HepG2 (cell line): ENCODE data around the gene FAM174A. TPM values are rescaled to one million over a fixed set of nuclear protein-coding genes. Genes with fewer than 3 reads are reported as not detected.

Source experiments
- ELF3 ChIP-seq: IDR thresholded peaks from 2 replicates; pipeline ENCODE4 v1.6.1; 2016; ENCODE audit warnings: missing genetic modification reagents, missing compliant biosample characterization
- GABPA ChIP-seq, 2 experiments: IDR thresholded peaks; 2 replicates each; pipeline ENCODE4 v1.6.1; 2011 to 2016; ENCODE audit warnings: low read depth in 2 of 2, low read length in 1 of 2, missing biosample characterization in 1 of 2, missing genetic modification characterization in 1 of 2
- IRF9 ChIP-seq: sonication (generic); formaldehyde crosslinking; IDR thresholded peaks from 2 replicates; pipeline ENCODE4 v1.8.0; 2022; ENCODE audit warnings: missing genetic modification reagents, mild to moderate bottlenecking, borderline replicate concordance
- IRX3 ChIP-seq: sonication (generic); formaldehyde crosslinking; IDR thresholded peaks from 2 replicates; pipeline ENCODE4 v1.8.1; 2023; ENCODE audit warnings: mild to moderate bottlenecking, low read depth, missing genetic modification reagents, borderline replicate concordance
- PCBP1 ChIP-seq: fragments of 200-400 bp; formaldehyde crosslinking; IDR thresholded peaks from 2 replicates; pipeline ENCODE4 v1.6.1; 2017; ENCODE audit warnings: mild to moderate bottlenecking, low read depth, low read length, borderline replicate concordance
- SETDB1 ChIP-seq: sonication (generic); formaldehyde crosslinking; IDR thresholded peaks from 2 replicates; pipeline ENCODE4 v1.5.1; 2020; ENCODE audit warnings: missing genetic modification reagents, mild to moderate bottlenecking, borderline replicate concordance
- SMAD1 ChIP-seq: sonication (generic); formaldehyde crosslinking; IDR thresholded peaks from 2 replicates; pipeline ENCODE4 v1.4.0; 2020; ENCODE audit warnings: missing genetic modification reagents, low read depth, mild to moderate bottlenecking, borderline replicate concordance
- SOX5 ChIP-seq: IDR thresholded peaks from 2 replicates; pipeline ENCODE4 v1.6.1; 2016; ENCODE audit warnings: borderline replicate concordance
- SPEN ChIP-seq: sonication (generic); formaldehyde crosslinking; IDR thresholded peaks from 2 replicates; pipeline ENCODE4 v1.5.1; 2020; ENCODE audit warnings: low read depth, mild to moderate bottlenecking, missing genetic modification reagents
- TOPORS ChIP-seq: sonication (generic); formaldehyde crosslinking; IDR thresholded peaks from 2 replicates; pipeline ENCODE4 v1.8.0; 2023; ENCODE audit warnings: mild to moderate bottlenecking, missing genetic modification reagents
- ZNF20 ChIP-seq: sonication (generic); formaldehyde crosslinking; IDR thresholded peaks from 2 replicates; pipeline ENCODE4 v1.4.0; 2020; ENCODE audit warnings: mild to moderate bottlenecking, moderate library complexity, missing genetic modification reagents
- ZNF33B ChIP-seq: sonication (generic); formaldehyde crosslinking; IDR thresholded peaks from 2 replicates; pipeline ENCODE4 v1.5.1; 2020; ENCODE audit warnings: mild to moderate bottlenecking, missing genetic modification reagents
- ZNF558 ChIP-seq: sonication (generic); formaldehyde crosslinking; IDR thresholded peaks from 2 replicates; pipeline ENCODE4 v1.9.0; 2022; ENCODE audit warnings: mild to moderate bottlenecking, missing genetic modification reagents, borderline replicate concordance
- ZNF891 ChIP-seq: sonication (generic); formaldehyde crosslinking; IDR thresholded peaks from 2 replicates; pipeline ENCODE4 v1.5.0; 2020; ENCODE audit warnings: mild to moderate bottlenecking, missing genetic modification reagents
- polyA plus RNA-seq, 8 experiments: library from polyadenylated mRNA; depleted of rRNA in 3 of 8; stranded (reverse) in 7 of 8; unstranded in 1 of 8; fragments of >200 nt; fragmentation: Illumina TruSeq in 4 of 8; extraction: Trizol in 4 of 8; gene quantifications; 2 replicates each; pipeline versions ENCODE4 v1.2.1 to v1.2.3, GENCODE V29; 2011 to 2016; ENCODE audit warnings: low read depth in 4 of 8, missing spikeins in 1 of 8, mixed read lengths in 1 of 8; ENCODE audit not compliant: insufficient read depth in 1 of 8
- total RNA-seq, 5 experiments: library from RNA; depleted of rRNA; stranded (reverse); fragments of >200 nt; fragmentation: Illumina TruSeq; extraction: Trizol; gene quantifications; 2 replicates each; pipeline ENCODE4 v1.2.3, GENCODE V29; 2016; ENCODE audit warnings: low read depth in 1 of 5
- TF ChIP-seq, protein P1 (sequence below): IDR thresholded peaks from 2 replicates; pipeline ENCODE4 v1.6.1; 2018; ENCODE audit warnings: missing genetic modification reagents
- TF ChIP-seq, protein P2 (sequence below): sonication (generic); formaldehyde crosslinking; IDR thresholded peaks from 2 replicates; pipeline ENCODE4 v1.4.0; 2020; ENCODE audit warnings: missing genetic modification reagents; ENCODE audit errors: not compliant biosample characterization
- TF ChIP-seq, protein P3 (sequence below): IDR thresholded peaks from 2 replicates; pipeline ENCODE4 v1.4.0; 2020; ENCODE audit warnings: mild to moderate bottlenecking, missing genetic modification reagents
- TF ChIP-seq, protein P4 (sequence below): IDR thresholded peaks from 2 replicates; pipeline ENCODE4 v1.6.1; 2016; ENCODE audit warnings: low read depth, borderline replicate concordance
- TF ChIP-seq, protein P5 (sequence below): sonication (generic); formaldehyde crosslinking; conservative IDR thresholded peaks from 2 replicates; pipeline ENCODE4 v1.8.0; 2022; ENCODE audit warnings: low read depth, missing genetic modification reagents

Gene FAM174A
- total and polyA plus RNA-seq, 2 of the 13 experiments (the other 11 are each of a cell fraction or from before 2014, with no cell fraction given), result 6.8 to 7.8 TPM

DNA sequence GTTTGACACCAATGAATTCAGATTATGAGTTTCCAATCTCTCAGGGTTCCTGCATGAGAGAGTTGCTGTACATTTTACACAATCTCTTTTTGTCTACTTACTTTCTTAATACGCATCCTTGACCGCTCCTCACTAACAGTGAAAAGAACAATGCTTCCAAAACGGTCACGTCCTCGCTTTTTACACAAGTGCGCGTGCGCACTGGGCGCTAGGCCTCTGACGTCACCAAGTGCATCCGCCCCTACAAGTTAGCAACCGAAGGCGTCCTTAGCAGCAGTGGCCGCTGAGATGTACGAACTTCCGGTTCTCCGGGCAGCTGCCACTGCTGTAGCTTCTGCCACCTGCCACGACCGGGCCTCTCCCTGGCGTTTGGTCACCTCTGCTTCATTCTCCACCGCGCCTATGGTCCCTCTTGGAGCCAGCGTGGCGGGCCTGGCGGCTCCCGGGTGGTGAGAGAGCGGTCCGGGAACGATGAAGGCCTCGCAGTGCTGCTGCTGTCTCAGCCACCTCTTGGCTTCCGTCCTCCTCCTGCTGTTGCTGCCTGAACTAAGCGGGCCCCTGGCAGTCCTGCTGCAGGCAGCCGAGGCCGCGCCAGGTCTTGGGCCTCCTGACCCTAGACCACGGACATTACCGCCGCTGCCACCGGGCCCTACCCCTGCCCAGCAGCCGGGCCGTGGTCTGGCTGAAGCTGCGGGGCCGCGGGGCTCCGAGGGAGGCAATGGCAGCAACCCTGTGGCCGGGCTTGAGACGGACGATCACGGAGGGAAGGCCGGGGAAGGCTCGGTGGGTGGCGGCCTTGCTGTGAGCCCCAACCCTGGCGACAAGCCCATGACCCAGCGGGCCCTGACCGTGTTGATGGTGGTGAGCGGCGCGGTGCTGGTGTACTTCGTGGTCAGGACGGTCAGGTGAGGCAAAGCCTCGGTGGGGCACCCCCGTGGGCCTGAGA lies at the start of gene FAM174A (continued):
- TF ChIP-seq SETDB1 (CRISPR knock-in tag), result no peak
- TF ChIP-seq ZNF891 (CRISPR knock-in tag), result peak; percentile 80
- TF ChIP-seq, protein P1, sequence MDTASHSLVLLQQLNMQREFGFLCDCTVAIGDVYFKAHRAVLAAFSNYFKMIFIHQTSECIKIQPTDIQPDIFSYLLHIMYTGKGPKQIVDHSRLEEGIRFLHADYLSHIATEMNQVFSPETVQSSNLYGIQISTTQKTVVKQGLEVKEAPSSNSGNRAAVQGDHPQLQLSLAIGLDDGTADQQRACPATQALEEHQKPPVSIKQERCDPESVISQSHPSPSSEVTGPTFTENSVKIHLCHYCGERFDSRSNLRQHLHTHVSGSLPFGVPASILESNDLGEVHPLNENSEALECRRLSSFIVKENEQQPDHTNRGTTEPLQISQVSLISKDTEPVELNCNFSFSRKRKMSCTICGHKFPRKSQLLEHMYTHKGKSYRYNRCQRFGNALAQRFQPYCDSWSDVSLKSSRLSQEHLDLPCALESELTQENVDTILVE, result no peak
- TF ChIP-seq TOPORS (CRISPR knock-in tag), result peak; percentile 71; the same call in 1 of the 2 replicates
- TF ChIP-seq IRF9 (CRISPR knock-in tag), result peak; percentile 85
- TF ChIP-seq ZNF20, result no peak
- TF ChIP-seq PCBP1, result no peak
- TF ChIP-seq, protein P2, sequence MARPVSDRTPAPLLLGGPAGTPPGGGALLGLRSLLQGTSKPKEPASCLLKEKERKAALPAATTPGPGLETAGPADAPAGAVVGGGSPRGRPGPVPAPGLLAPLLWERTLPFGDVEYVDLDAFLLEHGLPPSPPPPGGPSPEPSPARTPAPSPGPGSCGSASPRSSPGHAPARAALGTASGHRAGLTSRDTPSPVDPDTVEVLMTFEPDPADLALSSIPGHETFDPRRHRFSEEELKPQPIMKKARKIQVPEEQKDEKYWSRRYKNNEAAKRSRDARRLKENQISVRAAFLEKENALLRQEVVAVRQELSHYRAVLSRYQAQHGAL (CRISPR knock-in tag), result peak; percentile 53
- no peak for TF ChIP-seq ZNF558
- TF ChIP-seq, protein P3, sequence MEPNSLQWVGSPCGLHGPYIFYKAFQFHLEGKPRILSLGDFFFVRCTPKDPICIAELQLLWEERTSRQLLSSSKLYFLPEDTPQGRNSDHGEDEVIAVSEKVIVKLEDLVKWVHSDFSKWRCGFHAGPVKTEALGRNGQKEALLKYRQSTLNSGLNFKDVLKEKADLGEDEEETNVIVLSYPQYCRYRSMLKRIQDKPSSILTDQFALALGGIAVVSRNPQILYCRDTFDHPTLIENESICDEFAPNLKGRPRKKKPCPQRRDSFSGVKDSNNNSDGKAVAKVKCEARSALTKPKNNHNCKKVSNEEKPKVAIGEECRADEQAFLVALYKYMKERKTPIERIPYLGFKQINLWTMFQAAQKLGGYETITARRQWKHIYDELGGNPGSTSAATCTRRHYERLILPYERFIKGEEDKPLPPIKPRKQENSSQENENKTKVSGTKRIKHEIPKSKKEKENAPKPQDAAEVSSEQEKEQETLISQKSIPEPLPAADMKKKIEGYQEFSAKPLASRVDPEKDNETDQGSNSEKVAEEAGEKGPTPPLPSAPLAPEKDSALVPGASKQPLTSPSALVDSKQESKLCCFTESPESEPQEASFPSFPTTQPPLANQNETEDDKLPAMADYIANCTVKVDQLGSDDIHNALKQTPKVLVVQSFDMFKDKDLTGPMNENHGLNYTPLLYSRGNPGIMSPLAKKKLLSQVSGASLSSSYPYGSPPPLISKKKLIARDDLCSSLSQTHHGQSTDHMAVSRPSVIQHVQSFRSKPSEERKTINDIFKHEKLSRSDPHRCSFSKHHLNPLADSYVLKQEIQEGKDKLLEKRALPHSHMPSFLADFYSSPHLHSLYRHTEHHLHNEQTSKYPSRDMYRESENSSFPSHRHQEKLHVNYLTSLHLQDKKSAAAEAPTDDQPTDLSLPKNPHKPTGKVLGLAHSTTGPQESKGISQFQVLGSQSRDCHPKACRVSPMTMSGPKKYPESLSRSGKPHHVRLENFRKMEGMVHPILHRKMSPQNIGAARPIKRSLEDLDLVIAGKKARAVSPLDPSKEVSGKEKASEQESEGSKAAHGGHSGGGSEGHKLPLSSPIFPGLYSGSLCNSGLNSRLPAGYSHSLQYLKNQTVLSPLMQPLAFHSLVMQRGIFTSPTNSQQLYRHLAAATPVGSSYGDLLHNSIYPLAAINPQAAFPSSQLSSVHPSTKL (CRISPR knock-in tag), result no peak
- TF ChIP-seq SMAD1 (CRISPR knock-in tag), result peak; percentile 91
- TF ChIP-seq SPEN (CRISPR knock-in tag), result peak; percentile 82; the same call in 1 of the 2 replicates
- TF ChIP-seq GABPA (IDR thresholded peaks at IDR 0.05; ENCODE audit: low read depth, low read length), result peak; percentile 74
- peak; percentile 94 for TF ChIP-seq GABPA (CRISPR knock-in tag; IDR thresholded peaks at IDR 0.05; ENCODE audit: low read depth)
- peak; percentile 68 for TF ChIP-seq SOX5 (CRISPR knock-in tag)
- TF ChIP-seq IRX3, result no peak
- TF ChIP-seq, protein P4, sequence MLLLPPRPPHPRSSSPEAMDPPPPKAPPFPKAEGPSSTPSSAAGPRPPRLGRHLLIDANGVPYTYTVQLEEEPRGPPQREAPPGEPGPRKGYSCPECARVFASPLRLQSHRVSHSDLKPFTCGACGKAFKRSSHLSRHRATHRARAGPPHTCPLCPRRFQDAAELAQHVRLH, result no peak
- TF ChIP-seq, protein P5, sequence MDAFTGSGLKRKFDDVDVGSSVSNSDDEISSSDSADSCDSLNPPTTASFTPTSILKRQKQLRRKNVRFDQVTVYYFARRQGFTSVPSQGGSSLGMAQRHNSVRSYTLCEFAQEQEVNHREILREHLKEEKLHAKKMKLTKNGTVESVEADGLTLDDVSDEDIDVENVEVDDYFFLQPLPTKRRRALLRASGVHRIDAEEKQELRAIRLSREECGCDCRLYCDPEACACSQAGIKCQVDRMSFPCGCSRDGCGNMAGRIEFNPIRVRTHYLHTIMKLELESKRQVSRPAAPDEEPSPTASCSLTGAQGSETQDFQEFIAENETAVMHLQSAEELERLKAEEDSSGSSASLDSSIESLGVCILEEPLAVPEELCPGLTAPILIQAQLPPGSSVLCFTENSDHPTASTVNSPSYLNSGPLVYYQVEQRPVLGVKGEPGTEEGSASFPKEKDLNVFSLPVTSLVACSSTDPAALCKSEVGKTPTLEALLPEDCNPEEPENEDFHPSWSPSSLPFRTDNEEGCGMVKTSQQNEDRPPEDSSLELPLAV (CRISPR knock-in tag), result no peak
- TF ChIP-seq ELF3, result peak; percentile 45
- TF ChIP-seq ZNF33B (CRISPR knock-in tag), result 0 out of 2 replicates have a peak, but pooled peaks have one; percentile 30
